WTC11 (cell line): ENCODE data around the gene BCAS1. TPM values are rescaled to one million over a fixed set of nuclear protein-coding genes. Genes with fewer than 3 reads are reported as not detected.
A peak's percentile ranks its signal among the peaks of the same experiment; 100 is the strongest.

Source experiments
- ATAC-seq: fragments of 200-7000 bp; cut with Tn5 transposase; 2 replicates; pipeline ENCODE4 v1.10.0; 2021; ENCODE audit warnings: mild to moderate bottlenecking, moderate library complexity
- CTCF ChIA-PET: fragments of 300-600 bp; sonication (Branson Sonifier 250); formaldehyde crosslinking; loops from one replicate; lab custom pipeline; 2021; ENCODE audit warnings: antibody characterized with exemption; lab: Charles Lee
- POLR2A ChIA-PET: fragments of 350-600 bp; sonication (Branson Sonifier 250); formaldehyde crosslinking; loops from one replicate; lab custom pipeline; 2021; ENCODE audit warnings: antibody characterized with exemption; lab: Charles Lee
- DNase-seq: peaks from one replicate; pipeline ENCODE4 v3.0.0; 2021; ENCODE audit warnings: low spot score
- H3K27ac Mint-ChIP-seq: 2 replicates; pipeline ENCODE4 v1.8.0; 2021; ENCODE audit warnings: mixed read lengths
- H3K27me3 Mint-ChIP-seq: 2 replicates; pipeline ENCODE4 v1.8.0; 2021; ENCODE audit warnings: low read depth, mild to moderate bottlenecking, moderate library complexity, mixed read lengths
- H3K36me3 Mint-ChIP-seq: 2 replicates; pipeline ENCODE4 v1.8.0; 2021; ENCODE audit warnings: mixed read lengths
- H3K4me1 Mint-ChIP-seq: 2 replicates; pipeline ENCODE4 v1.8.0; 2022; ENCODE audit warnings: mixed read lengths
- H3K4me3 Mint-ChIP-seq: 2 replicates; pipeline ENCODE4 v1.8.0; 2021; ENCODE audit warnings: mild to moderate bottlenecking, moderate library complexity, mixed read lengths
- H3K9me3 Mint-ChIP-seq: 2 replicates; pipeline ENCODE4 v1.8.0; 2021; ENCODE audit warnings: mixed read lengths
- E2F4 ChIP-seq: sonication (generic); formaldehyde crosslinking; IDR thresholded peaks from 2 replicates; pipeline ENCODE4 v1.8.1; 2022; ENCODE audit warnings: low read depth, mild to moderate bottlenecking, moderate library complexity, missing genetic modification reagents, borderline replicate concordance
- ELF4 ChIP-seq: sonication (generic); formaldehyde crosslinking; IDR thresholded peaks from 2 replicates; pipeline ENCODE4 v1.8.1; 2022; ENCODE audit warnings: low read depth, mild to moderate bottlenecking, moderate library complexity, missing genetic modification reagents
- ETV6 ChIP-seq: sonication (generic); formaldehyde crosslinking; IDR thresholded peaks from 2 replicates; pipeline ENCODE4 v1.8.1; 2022; ENCODE audit warnings: mild to moderate bottlenecking, missing genetic modification reagents
- NFE2L1 ChIP-seq: sonication (generic); formaldehyde crosslinking; IDR thresholded peaks from 2 replicates; pipeline ENCODE4 v1.8.1; 2023; ENCODE audit warnings: missing genetic modification reagents
- PRRX2 ChIP-seq: fragments of 250-450 bp; sonication (Bioruptor Pico); IDR thresholded peaks from 2 replicates; pipeline ENCODE4 v1.8.0; 2021; ENCODE audit warnings: mild to moderate bottlenecking
- RELA ChIP-seq: sonication (generic); formaldehyde crosslinking; IDR thresholded peaks from 2 replicates; pipeline ENCODE4 v1.8.1; 2022; ENCODE audit warnings: missing genetic modification reagents, mild to moderate bottlenecking, borderline replicate concordance
- SP1 ChIP-seq: sonication (generic); formaldehyde crosslinking; conservative IDR thresholded peaks from 2 replicates; pipeline ENCODE4 v1.8.1; 2022; ENCODE audit warnings: missing genetic modification reagents
- TCF7 ChIP-seq: sonication (generic); formaldehyde crosslinking; IDR thresholded peaks from 2 replicates; pipeline ENCODE4 v1.8.0; 2022; ENCODE audit warnings: mild to moderate bottlenecking, low read depth, missing genetic modification reagents, moderate library complexity
- TEAD4 ChIP-seq: sonication (generic); formaldehyde crosslinking; IDR thresholded peaks from 2 replicates; pipeline ENCODE4 v1.8.0; 2022; ENCODE audit warnings: mild to moderate bottlenecking, missing genetic modification reagents
- ZNF219 ChIP-seq: sonication (generic); formaldehyde crosslinking; IDR thresholded peaks from 2 replicates; pipeline ENCODE4 v1.8.0; 2023; ENCODE audit warnings: missing genetic modification reagents, mild to moderate bottlenecking, borderline replicate concordance
- total RNA-seq: library from RNA; stranded (reverse); gene quantifications from 3 replicates; pipeline ENCODE4 v1.2.3, GENCODE V29; 2021
- TF ChIP-seq, protein P1 (sequence below): sonication (generic); formaldehyde crosslinking; IDR thresholded peaks from 2 replicates; pipeline ENCODE4 v1.8.1; 2023; ENCODE audit warnings: mild to moderate bottlenecking, moderate library complexity, missing genetic modification reagents
- TF ChIP-seq, protein P2 (sequence below): fragments of 250-450 bp; sonication (Bioruptor Pico); IDR thresholded peaks from 2 replicates; pipeline ENCODE4 v1.8.0; 2021; ENCODE audit warnings: mild to moderate bottlenecking
- TF ChIP-seq, protein P3 (sequence below): sonication (generic); formaldehyde crosslinking; IDR thresholded peaks from 2 replicates; pipeline ENCODE4 v1.8.1; 2023; ENCODE audit warnings: mild to moderate bottlenecking, missing genetic modification reagents, borderline replicate concordance
- TF ChIP-seq, protein P4 (sequence below): sonication (generic); formaldehyde crosslinking; IDR thresholded peaks from 2 replicates; pipeline ENCODE4 v1.8.0; 2022; ENCODE audit warnings: mild to moderate bottlenecking, missing genetic modification reagents
- TF ChIP-seq, protein P5 (sequence below): fragments of 250-450 bp; sonication (Bioruptor Pico); IDR thresholded peaks from 2 replicates; pipeline ENCODE4 v1.9.0; 2021; ENCODE audit warnings: mild to moderate bottlenecking
- TF ChIP-seq, protein P6 (sequence below): sonication (generic); formaldehyde crosslinking; IDR thresholded peaks from 2 replicates; pipeline ENCODE4 v1.8.0; 2023; ENCODE audit warnings: missing genetic modification reagents, mild to moderate bottlenecking, borderline replicate concordance

BCAS1 gene
- total RNA-seq, 1 experiment from 2014 or later = 0.11 TPM

- CTCF ChIA-PET = interaction anchor here (1.2 to 1.4 kb wide), 2 partner anchors 8 to 16 kb away, joined by 4 to 5 read pairs; no protein-coding TSS in a partner anchor
- TF ChIP-seq TEAD4 (CRISPR knock-in tag) (no peak), ZNF219 (CRISPR knock-in tag) (no peak), TCF7 (CRISPR knock-in tag) (no peak)
- TF ChIP-seq, protein P1, sequence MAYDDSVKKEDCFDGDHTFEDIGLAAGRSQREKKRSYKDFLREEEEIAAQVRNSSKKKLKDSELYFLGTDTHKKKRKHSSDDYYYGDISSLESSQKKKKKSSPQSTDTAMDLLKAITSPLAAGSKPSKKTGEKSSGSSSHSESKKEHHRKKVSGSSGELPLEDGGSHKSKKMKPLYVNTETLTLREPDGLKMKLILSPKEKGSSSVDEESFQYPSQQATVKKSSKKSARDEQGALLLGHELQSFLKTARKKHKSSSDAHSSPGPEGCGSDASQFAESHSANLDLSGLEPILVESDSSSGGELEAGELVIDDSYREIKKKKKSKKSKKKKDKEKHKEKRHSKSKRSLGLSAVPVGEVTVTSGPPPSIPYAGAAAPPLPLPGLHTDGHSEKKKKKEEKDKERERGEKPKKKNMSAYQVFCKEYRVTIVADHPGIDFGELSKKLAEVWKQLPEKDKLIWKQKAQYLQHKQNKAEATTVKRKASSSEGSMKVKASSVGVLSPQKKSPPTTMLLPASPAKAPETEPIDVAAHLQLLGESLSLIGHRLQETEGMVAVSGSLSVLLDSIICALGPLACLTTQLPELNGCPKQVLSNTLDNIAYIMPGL (CRISPR knock-in tag) = no peak
- TF ChIP-seq, protein P2, sequence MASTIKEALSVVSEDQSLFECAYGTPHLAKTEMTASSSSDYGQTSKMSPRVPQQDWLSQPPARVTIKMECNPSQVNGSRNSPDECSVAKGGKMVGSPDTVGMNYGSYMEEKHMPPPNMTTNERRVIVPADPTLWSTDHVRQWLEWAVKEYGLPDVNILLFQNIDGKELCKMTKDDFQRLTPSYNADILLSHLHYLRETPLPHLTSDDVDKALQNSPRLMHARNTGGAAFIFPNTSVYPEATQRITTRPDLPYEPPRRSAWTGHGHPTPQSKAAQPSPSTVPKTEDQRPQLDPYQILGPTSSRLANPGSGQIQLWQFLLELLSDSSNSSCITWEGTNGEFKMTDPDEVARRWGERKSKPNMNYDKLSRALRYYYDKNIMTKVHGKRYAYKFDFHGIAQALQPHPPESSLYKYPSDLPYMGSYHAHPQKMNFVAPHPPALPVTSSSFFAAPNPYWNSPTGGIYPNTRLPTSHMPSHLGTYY (CRISPR knock-in tag) = no peak
- DNase-seq (no peak), ATAC-seq (peak; percentile 50)
- POLR2A ChIA-PET = no interaction called here
- H3K4me3 Mint-ChIP-seq = no peak overlapping the region
- no peaks in the 10 kb centered on the region; the same call in 1 of the 2 replicates for H3K27me3 Mint-ChIP-seq
- H3K36me3 Mint-ChIP-seq = no peaks in the 10 kb centered on the region
- no peak overlapping the region for H3K27ac Mint-ChIP-seq
- H3K4me1 Mint-ChIP-seq = peaks cover 38% of the 10 kb centered on the region
- 0 out of 2 replicates have a peak, but pooled peaks cover 3% of the 10 kb centered on the region for H3K9me3 Mint-ChIP-seq
Observed at GRCh38 chr20:53923566-53924369, 146.6 kb downstream of the BCAS1 start.

- Mint-ChIP-seq H3K27me3 (no peaks in the 10 kb centered on the region; the same call in 1 of the 2 replicates), H3K27ac (no peak overlapping the region), H3K4me1 (peaks cover 40% of the 10 kb centered on the region), H3K9me3 (0 out of 2 replicates have a peak, but pooled peaks cover 3% of the 10 kb centered on the region), H3K4me3 (no peak overlapping the region), H3K36me3 (no peaks in the 10 kb centered on the region)
- no peak for ATAC-seq
- POLR2A ChIA-PET = no interaction called here
- DNase-seq = no peak
- CTCF ChIA-PET = interaction anchor here (1.4 kb wide), 1 partner anchor 17 kb away, joined by 5 read pairs; no protein-coding TSS in a partner anchor
- TF ChIP-seq, protein P3, sequence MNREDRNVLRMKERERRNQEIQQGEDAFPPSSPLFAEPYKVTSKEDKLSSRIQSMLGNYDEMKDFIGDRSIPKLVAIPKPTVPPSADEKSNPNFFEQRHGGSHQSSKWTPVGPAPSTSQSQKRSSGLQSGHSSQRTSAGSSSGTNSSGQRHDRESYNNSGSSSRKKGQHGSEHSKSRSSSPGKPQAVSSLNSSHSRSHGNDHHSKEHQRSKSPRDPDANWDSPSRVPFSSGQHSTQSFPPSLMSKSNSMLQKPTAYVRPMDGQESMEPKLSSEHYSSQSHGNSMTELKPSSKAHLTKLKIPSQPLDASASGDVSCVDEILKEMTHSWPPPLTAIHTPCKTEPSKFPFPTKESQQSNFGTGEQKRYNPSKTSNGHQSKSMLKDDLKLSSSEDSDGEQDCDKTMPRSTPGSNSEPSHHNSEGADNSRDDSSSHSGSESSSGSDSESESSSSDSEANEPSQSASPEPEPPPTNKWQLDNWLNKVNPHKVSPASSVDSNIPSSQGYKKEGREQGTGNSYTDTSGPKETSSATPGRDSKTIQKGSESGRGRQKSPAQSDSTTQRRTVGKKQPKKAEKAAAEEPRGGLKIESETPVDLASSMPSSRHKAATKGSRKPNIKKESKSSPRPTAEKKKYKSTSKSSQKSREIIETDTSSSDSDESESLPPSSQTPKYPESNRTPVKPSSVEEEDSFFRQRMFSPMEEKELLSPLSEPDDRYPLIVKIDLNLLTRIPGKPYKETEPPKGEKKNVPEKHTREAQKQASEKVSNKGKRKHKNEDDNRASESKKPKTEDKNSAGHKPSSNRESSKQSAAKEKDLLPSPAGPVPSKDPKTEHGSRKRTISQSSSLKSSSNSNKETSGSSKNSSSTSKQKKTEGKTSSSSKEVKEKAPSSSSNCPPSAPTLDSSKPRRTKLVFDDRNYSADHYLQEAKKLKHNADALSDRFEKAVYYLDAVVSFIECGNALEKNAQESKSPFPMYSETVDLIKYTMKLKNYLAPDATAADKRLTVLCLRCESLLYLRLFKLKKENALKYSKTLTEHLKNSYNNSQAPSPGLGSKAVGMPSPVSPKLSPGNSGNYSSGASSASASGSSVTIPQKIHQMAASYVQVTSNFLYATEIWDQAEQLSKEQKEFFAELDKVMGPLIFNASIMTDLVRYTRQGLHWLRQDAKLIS (CRISPR knock-in tag) = no peak
- TF ChIP-seq ETV6 (no peak), RELA (CRISPR knock-in tag) (no peak), NFE2L1 (CRISPR knock-in tag) (no peak), PRRX2 (no peak), ELF4 (CRISPR knock-in tag) (no peak), ZNF219 (CRISPR knock-in tag) (no peak), E2F4 (CRISPR knock-in tag) (no peak), SP1 (CRISPR knock-in tag) (no peak)
- TF ChIP-seq, protein P4, sequence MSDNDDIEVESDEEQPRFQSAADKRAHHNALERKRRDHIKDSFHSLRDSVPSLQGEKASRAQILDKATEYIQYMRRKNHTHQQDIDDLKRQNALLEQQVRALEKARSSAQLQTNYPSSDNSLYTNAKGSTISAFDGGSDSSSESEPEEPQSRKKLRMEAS (CRISPR knock-in tag) = no peak
- TF ChIP-seq, protein P5, sequence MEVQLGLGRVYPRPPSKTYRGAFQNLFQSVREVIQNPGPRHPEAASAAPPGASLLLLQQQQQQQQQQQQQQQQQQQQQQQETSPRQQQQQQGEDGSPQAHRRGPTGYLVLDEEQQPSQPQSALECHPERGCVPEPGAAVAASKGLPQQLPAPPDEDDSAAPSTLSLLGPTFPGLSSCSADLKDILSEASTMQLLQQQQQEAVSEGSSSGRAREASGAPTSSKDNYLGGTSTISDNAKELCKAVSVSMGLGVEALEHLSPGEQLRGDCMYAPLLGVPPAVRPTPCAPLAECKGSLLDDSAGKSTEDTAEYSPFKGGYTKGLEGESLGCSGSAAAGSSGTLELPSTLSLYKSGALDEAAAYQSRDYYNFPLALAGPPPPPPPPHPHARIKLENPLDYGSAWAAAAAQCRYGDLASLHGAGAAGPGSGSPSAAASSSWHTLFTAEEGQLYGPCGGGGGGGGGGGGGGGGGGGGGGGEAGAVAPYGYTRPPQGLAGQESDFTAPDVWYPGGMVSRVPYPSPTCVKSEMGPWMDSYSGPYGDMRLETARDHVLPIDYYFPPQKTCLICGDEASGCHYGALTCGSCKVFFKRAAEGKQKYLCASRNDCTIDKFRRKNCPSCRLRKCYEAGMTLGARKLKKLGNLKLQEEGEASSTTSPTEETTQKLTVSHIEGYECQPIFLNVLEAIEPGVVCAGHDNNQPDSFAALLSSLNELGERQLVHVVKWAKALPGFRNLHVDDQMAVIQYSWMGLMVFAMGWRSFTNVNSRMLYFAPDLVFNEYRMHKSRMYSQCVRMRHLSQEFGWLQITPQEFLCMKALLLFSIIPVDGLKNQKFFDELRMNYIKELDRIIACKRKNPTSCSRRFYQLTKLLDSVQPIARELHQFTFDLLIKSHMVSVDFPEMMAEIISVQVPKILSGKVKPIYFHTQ (CRISPR knock-in tag) = no peak
- TF ChIP-seq, protein P6, sequence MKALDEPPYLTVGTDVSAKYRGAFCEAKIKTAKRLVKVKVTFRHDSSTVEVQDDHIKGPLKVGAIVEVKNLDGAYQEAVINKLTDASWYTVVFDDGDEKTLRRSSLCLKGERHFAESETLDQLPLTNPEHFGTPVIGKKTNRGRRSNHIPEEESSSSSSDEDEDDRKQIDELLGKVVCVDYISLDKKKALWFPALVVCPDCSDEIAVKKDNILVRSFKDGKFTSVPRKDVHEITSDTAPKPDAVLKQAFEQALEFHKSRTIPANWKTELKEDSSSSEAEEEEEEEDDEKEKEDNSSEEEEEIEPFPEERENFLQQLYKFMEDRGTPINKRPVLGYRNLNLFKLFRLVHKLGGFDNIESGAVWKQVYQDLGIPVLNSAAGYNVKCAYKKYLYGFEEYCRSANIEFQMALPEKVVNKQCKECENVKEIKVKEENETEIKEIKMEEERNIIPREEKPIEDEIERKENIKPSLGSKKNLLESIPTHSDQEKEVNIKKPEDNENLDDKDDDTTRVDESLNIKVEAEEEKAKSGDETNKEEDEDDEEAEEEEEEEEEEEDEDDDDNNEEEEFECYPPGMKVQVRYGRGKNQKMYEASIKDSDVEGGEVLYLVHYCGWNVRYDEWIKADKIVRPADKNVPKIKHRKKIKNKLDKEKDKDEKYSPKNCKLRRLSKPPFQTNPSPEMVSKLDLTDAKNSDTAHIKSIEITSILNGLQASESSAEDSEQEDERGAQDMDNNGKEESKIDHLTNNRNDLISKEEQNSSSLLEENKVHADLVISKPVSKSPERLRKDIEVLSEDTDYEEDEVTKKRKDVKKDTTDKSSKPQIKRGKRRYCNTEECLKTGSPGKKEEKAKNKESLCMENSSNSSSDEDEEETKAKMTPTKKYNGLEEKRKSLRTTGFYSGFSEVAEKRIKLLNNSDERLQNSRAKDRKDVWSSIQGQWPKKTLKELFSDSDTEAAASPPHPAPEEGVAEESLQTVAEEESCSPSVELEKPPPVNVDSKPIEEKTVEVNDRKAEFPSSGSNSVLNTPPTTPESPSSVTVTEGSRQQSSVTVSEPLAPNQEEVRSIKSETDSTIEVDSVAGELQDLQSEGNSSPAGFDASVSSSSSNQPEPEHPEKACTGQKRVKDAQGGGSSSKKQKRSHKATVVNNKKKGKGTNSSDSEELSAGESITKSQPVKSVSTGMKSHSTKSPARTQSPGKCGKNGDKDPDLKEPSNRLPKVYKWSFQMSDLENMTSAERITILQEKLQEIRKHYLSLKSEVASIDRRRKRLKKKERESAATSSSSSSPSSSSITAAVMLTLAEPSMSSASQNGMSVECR (CRISPR knock-in tag) = no peak
Observed at GRCh38 chr20:53922901-53923314, 147.5 kb downstream of the BCAS1 start.
